Peyer's patch (tissue), 4 donors: Measurements from ENCODE around the gene NPFF.

Experiments
- CTCF ChIP-seq, 6 experiments: fragments of 450-650 bp in 4 of 6; fragments of 200-600 bp in 2 of 6; sonication (generic) in 1 of 6; IDR thresholded peaks; one replicate each; pipeline ENCODE4 v1.5.1; 2017 to 2019; ENCODE audit warnings: antibody characterized with exemption in 6 of 6, mild to moderate bottlenecking in 3 of 6, moderate library complexity in 1 of 6
- POLR2A ChIP-seq, 2 donors: fragments of 450-650 bp; IDR thresholded peaks; one replicate each; pipeline ENCODE4 v1.5.1; 2017; ENCODE audit warnings: antibody characterized with exemption in 2 of 2, mild to moderate bottlenecking in 2 of 2, moderate library complexity in 2 of 2

- TF ChIP-seq CTCF (IDR thresholded peaks at IDR 0.05) (no peak), POLR2A (IDR thresholded peaks at IDR 0.05) (no peak)
Observed at GRCh38 chr12:53461059-53461458, 46.2 kb downstream of the NPFF start.
